ENCODE results near the gene ZNF74.

- no peak for TF ChIP-seq CTCF (conservative IDR thresholded peaks at IDR 0.05 in 1 of 2, IDR thresholded peaks at IDR 0.05 in 1 of 2; ENCODE audit: extremely low read depth in 1 of 2, insufficient read depth in 1 of 2, low read depth in 1 of 2, low read length in 2 of 2)
- no peak for TF ChIP-seq EZH2 (IDR thresholded peaks at IDR 0.05; ENCODE audit: borderline replicate concordance, low read length)
These were observed 50.4 kb downstream of the ZNF74 start for GRCh38 chr22:20444325-20444724.

Data from mammary epithelial cell (primary cell).